Right cardiac atrium (tissue), 5 donors: ENCODE measurements around the gene NF2. TPM values are rescaled to one million over a fixed set of nuclear protein-coding genes. Genes with fewer than 3 reads are reported as not detected.

Experiments
- ATAC-seq, 2 donors: fragments of 200-7000 bp; cut with Tn5 transposase; one replicate each; pipeline versions ENCODE4 v1.8.0 to v1.9.1; 2020; ENCODE audit warnings: moderate library complexity in 2 of 2, mild to moderate bottlenecking in 1 of 2
- DNase-seq, 3 donors: peaks; one replicate each; pipeline ENCODE4 v3.0.0-alpha.2; 2020
- H3K27ac ChIP-seq: one replicate; pipeline ENCODE4 v1.5.1; 2013; ENCODE audit warnings: mild to moderate bottlenecking, low read length, control low read depth, moderate library complexity
- H3K27me3 ChIP-seq: one replicate; pipeline ENCODE4 v1.6.1; 2013; ENCODE audit not compliant: control insufficient read depth, insufficient read depth
- H3K4me1 ChIP-seq: one replicate; pipeline ENCODE4 v1.6.1; 2013; ENCODE audit warnings: low read length; ENCODE audit not compliant: control insufficient read depth, insufficient read depth
- H3K4me3 ChIP-seq: one replicate; pipeline ENCODE4 v1.5.1; 2013; ENCODE audit warnings: low read length, control low read depth
- H3K9me3 ChIP-seq: one replicate; pipeline ENCODE4 v1.6.1; 2013; ENCODE audit warnings: low read length; ENCODE audit not compliant: control insufficient read depth
- WGBS: extraction: QIAGEN DNeasy Blood & Tissue Kit; methylation state at CpG from one replicate; pipeline ENCODE4 v1.1.7; 2013; 5-methylcytosine and 5-hydroxymethylcytosine counted together
- intact Hi-C, 4 donors: fragments of 100-400 bp; cut with DNase I; formaldehyde crosslinking; loops; one replicate each; pipeline versions ENCODE4 v1.11.0 to v1.14.0; 2022 to 2023
- polyA plus RNA-seq: library from polyadenylated mRNA; stranded (reverse); fragments of 200-250 nt; gene quantifications from one replicate; pipeline ENCODE4 v1.2.3, GENCODE V29; 2013
- total RNA-seq, 4 donors: library from RNA; stranded (reverse); fragmentation: NEBNext Ultra II Directional; extraction: Animal tissue kit (Norgen Biotek cat#: 25700); gene quantifications; one replicate each; pipeline ENCODE4 v1.2.1, GENCODE V29; 2021
- donor health status: healthy with polysubstance abuse.
- donor health status: DM: no; HTN: yes; CAD: no.
- donor health status: DM: no; HTN: no; CAD: no.
- donor health status: DM: no; HTN: yes; CAD: no; lungs with severe emphysema.
- donor health status: DM: yes; HTN: yes; CAD: no.

Gene NF2
- total and polyA plus RNA-seq, 5 donors = 23.4 to 53.9 (median 49.0) TPM

GRCh38 chr22:29715705-29716104 is 112.3 kb downstream of the NF2 start:
- Histone ChIP-seq H3K9me3 (no peaks in the 10 kb centered on the region), H3K4me1 (no peaks in the 10 kb centered on the region), H3K27ac (no peak overlapping the region), H3K4me3 (no peak overlapping the region), H3K27me3 (no peaks in the 10 kb centered on the region)
- ATAC-seq = no peak
- WGBS = 63% methylated on average over 5 of the region's 5 CpGs
- no peak for DNase-seq
- intact Hi-C loops = no loop called here

- Histone ChIP-seq H3K27ac (no peak overlapping the region), H3K27me3 (no peaks in the 10 kb centered on the region), H3K9me3 (no peaks in the 10 kb centered on the region), H3K4me3 (no peak overlapping the region), H3K4me1 (no peaks in the 10 kb centered on the region)
- WGBS = 62% methylated on average over 16 of the region's 16 CpGs
- ATAC-seq (peak; percentile 74 to 77), DNase-seq (peak; percentile 68 to 86 (median 83))
- intact Hi-C loops = no loop called here
Observed at GRCh38 chr22:29716814-29717545, 113.5 kb downstream of the NF2 start.

GRCh38 chr22:29717789-29718188 is 114.4 kb downstream of the NF2 start:
- Histone ChIP-seq H3K4me1 (no peaks in the 10 kb centered on the region), H3K27ac (no peak overlapping the region), H3K4me3 (no peak overlapping the region), H3K9me3 (no peaks in the 10 kb centered on the region), H3K27me3 (no peaks in the 10 kb centered on the region)
- intact Hi-C loops = no loop called here
- ATAC-seq (no peak), DNase-seq (no peak)
- WGBS = 90% methylated on average over 11 of the region's 11 CpGs

- no peaks in the 10 kb centered on the region for H3K4me1 ChIP-seq
- ATAC-seq (no peak), DNase-seq (no peak)
- H3K27ac ChIP-seq = no peak overlapping the region
- H3K4me3 ChIP-seq = peak overlapping the region; percentile 36
- no peaks in the 10 kb centered on the region for H3K9me3 ChIP-seq
- 44% methylated on average over 24 of the region's 24 CpGs for WGBS
- intact Hi-C loops = no loop called here
- no peaks in the 10 kb centered on the region for H3K27me3 ChIP-seq
Observed at GRCh38 chr22:29718949-29719898, 115.8 kb downstream of the NF2 start.

GRCh38 chr22:29719899-29720645 is 116.6 kb downstream of the NF2 start, which contains the start of gene CABP7:
TSS of gene CABP7 (plus strand) at chr22:29720003. CDS start at chr22:29720425, 422 bp downstream.
- Histone ChIP-seq H3K27ac (no peak within 1 kb of the TSS), H3K4me1 (no peaks in the 10 kb centered on the region), H3K9me3 (no peaks in the 10 kb centered on the region), H3K27me3 (no peaks in the 10 kb centered on the region), H3K4me3 (peak within 1 kb of the TSS; percentile 36)
- ATAC-seq (no peak), DNase-seq (no peak)
- 2% methylated on average over 114 of the region's 115 CpGs for WGBS
- intact Hi-C loops = no loop called here

GRCh38 chr22:29720811-29721323 is 117.4 kb downstream of the NF2 start:
- Histone ChIP-seq H3K27me3 (no peaks in the 10 kb centered on the region), H3K4me3 (peak overlapping the region; percentile 36), H3K27ac (no peak overlapping the region), H3K4me1 (no peaks in the 10 kb centered on the region), H3K9me3 (no peaks in the 10 kb centered on the region)
- DNase-seq = no peak
- ATAC-seq = no peak
- WGBS = 4% methylated on average over 53 of the region's 53 CpGs
- intact Hi-C loops = no loop called here

GRCh38 chr22:29722151-29722550 is 118.7 kb downstream of the NF2 start:
- intact Hi-C loops = no loop called here
- no peak overlapping the region for H3K27ac ChIP-seq
- no peak overlapping the region for H3K4me3 ChIP-seq
- WGBS = 78% methylated on average over 7 of the region's 7 CpGs
- no peaks in the 10 kb centered on the region for H3K27me3 ChIP-seq
- H3K4me1 ChIP-seq = no peaks in the 10 kb centered on the region
- ATAC-seq = no peak
- DNase-seq = no peak
- no peaks in the 10 kb centered on the region for H3K9me3 ChIP-seq

- Histone ChIP-seq H3K27ac (no peak overlapping the region), H3K4me1 (no peaks in the 10 kb centered on the region), H3K27me3 (no peaks in the 10 kb centered on the region), H3K4me3 (no peak overlapping the region), H3K9me3 (no peaks in the 10 kb centered on the region)
- DNase-seq = no peak
- intact Hi-C loops = no loop called here
- no peak for ATAC-seq
- WGBS = 82% methylated on average over 16 of the region's 16 CpGs
Observed at GRCh38 chr22:29722587-29722986, 119.2 kb downstream of the NF2 start.

- WGBS = 87% methylated on average over 10 of the region's 10 CpGs
- Histone ChIP-seq H3K4me1 (no peaks in the 10 kb centered on the region), H3K4me3 (no peak overlapping the region), H3K9me3 (no peaks in the 10 kb centered on the region), H3K27ac (no peak overlapping the region), H3K27me3 (no peaks in the 10 kb centered on the region)
- ATAC-seq (no peak), DNase-seq (no peak)
- intact Hi-C loops = no loop called here
Observed at GRCh38 chr22:29723766-29724165, 120.3 kb downstream of the NF2 start.

GRCh38 chr22:29724843-29725242 is 121.4 kb downstream of the NF2 start:
- no peak for ATAC-seq

More at GRCh38 chr22:29724843-29725242, 121.4 kb downstream of the NF2 start:
- intact Hi-C loops = no loop called here
- Histone ChIP-seq H3K9me3 (no peaks in the 10 kb centered on the region), H3K27me3 (no peaks in the 10 kb centered on the region), H3K27ac (no peak overlapping the region), H3K4me1 (no peaks in the 10 kb centered on the region), H3K4me3 (no peak overlapping the region)
- no peak for DNase-seq
- 44% methylated on average over 8 of the region's 8 CpGs for WGBS
